Stimulated activated CD8-positive, alpha-beta memory T cell treated with anti-CD3 and anti-CD28 coated beads, Interleukin-12 subunit alpha, Interleukin-12 subunit beta, amount 100 ng/mL, for 4 hours (primary cell): ENCODE results near the gene CTAGE6.
"Not testable (repeated sequence)": the region's sequence is repeated elsewhere in the genome, so short reads cannot be mapped to it uniquely, and the experiment has no call there.

Source experiments
- DNase-seq: peaks from one replicate; pipeline ENCODE4 v3.0.0-alpha.2; 2020; ENCODE audit warnings: low read depth

Gene CTAGE6

GRCh38 chr7:143714581-143715454, 42.7 kb downstream of the CTAGE6 start:
- not testable (repeated sequence) for DNase-seq

- DNase-seq: not testable (repeated sequence)
Measured at GRCh38 chr7:143712381-143712780, 45.1 kb downstream of the CTAGE6 start.

GRCh38 chr7:143711727-143712324, 45.7 kb downstream of the CTAGE6 start:
- not testable (repeated sequence) for DNase-seq

- DNase-seq: not testable (repeated sequence)
Measured at GRCh38 chr7:143709895-143710294, 47.6 kb downstream of the CTAGE6 start.
